GM19043 (cell line): Measurements from ENCODE around the gene NPPC.

ENCODE experiments used
- ATAC-seq: cut with Tn5 transposase; IDR thresholded peaks from one replicate; pipeline ENCODE4 v1.9.1; 2021; ENCODE audit warnings: low read depth; ENCODE audit not compliant: unreplicated experiment

The NPPC gene

GRCh38 chr2:231936491-231936890 is 10.3 kb upstream of the NPPC start:
- ATAC-seq: no peak

- no peak for ATAC-seq
Measured at GRCh38 chr2:231935815-231936214, 9.6 kb upstream of the NPPC start.

GRCh38 chr2:231935207-231935524 is 9.0 kb upstream of the NPPC start:
- ATAC-seq: no peak

GRCh38 chr2:231934441-231935206 is 8.4 kb upstream of the NPPC start:
- no peak for ATAC-seq

- no peak for ATAC-seq
Measured at GRCh38 chr2:231933916-231934401, 7.8 kb upstream of the NPPC start.

GRCh38 chr2:231932985-231933915 is 7.1 kb upstream of the NPPC start:
- ATAC-seq: no peak

- ATAC-seq: no peak
Measured at GRCh38 chr2:231932711-231932970, 6.4 kb upstream of the NPPC start.

GRCh38 chr2:231931481-231931915 is 5.3 kb upstream of the NPPC start:
- ATAC-seq: no peak

- no peak for ATAC-seq
Measured at GRCh38 chr2:231930593-231931281, 4.5 kb upstream of the NPPC start.

- no peak for ATAC-seq
Measured at GRCh38 chr2:231929961-231930592, 3.9 kb upstream of the NPPC start.

- no peak for ATAC-seq
Measured at GRCh38 chr2:231928901-231929725, 2.9 kb upstream of the NPPC start.

GRCh38 chr2:231928481-231928880 is 2.3 kb upstream of the NPPC start:
- no peak for ATAC-seq

- no peak for ATAC-seq
Measured at GRCh38 chr2:231927566-231927890, 1.3 kb upstream of the NPPC start.

- ATAC-seq: no peak
Measured at GRCh38 chr2:231926761-231927565, 767 bp upstream of the NPPC start.

GRCh38 chr2:231925303-231926179 is 655 bp downstream of the NPPC start:
- peak; percentile 55 for ATAC-seq

GRCh38 chr2:231924889-231925275 is 1.3 kb downstream of the NPPC start:
- ATAC-seq: no peak

- ATAC-seq: no peak
Measured at GRCh38 chr2:231923951-231924888, 2.0 kb downstream of the NPPC start.
